GM12878 (cell line): ENCODE data around the gene FKBP15. TPM values are rescaled to one million over a fixed set of nuclear protein-coding genes. Genes with fewer than 3 reads are reported as not detected.

ENCODE experiments used
- ATAC-seq: fragments of 200-7000 bp; cut with Tn5 transposase; 3 replicates; pipeline ENCODE4 v1.9.1; 2020; ENCODE audit warnings: mild to moderate bottlenecking, moderate library complexity
- BruUV-seq: library from RNA; stranded (reverse); fragments of 400-500 nt; replicated peaks from 2 replicates; lab custom pipeline; 2021; lab: Mats Ljungman, UMichigan
- CTCF ChIA-PET: fragments of 300-600 bp; sonication (Branson Sonifier 250); formaldehyde crosslinking; extraction: SDS; loops from one replicate; lab custom pipeline; 2021; ENCODE audit warnings: inconsistent platforms; lab: Yijun Ruan, JAX
- POLR2A ChIA-PET: fragments of 350-600 bp; formaldehyde crosslinking; extraction: SDS; loops from one replicate; lab custom pipeline; 2021; ENCODE audit warnings: inconsistent platforms; lab: Charles Lee
- RAD21 ChIA-PET: fragments of 300-600 bp; sonication (Branson Sonifier 250); formaldehyde crosslinking; loops from one replicate; lab custom pipeline; 2023; ENCODE audit warnings: antibody characterized with exemption; ENCODE audit not compliant: unreplicated experiment; lab: Charles Lee
- SMC1A ChIA-PET: fragments of 300-600 bp; sonication (Branson Sonifier 250); formaldehyde crosslinking; loops from one replicate; lab custom pipeline; 2023; ENCODE audit not compliant: unreplicated experiment, uncharacterized antibody; lab: Charles Lee
- DNase-seq: peaks from one replicate; pipeline ENCODE4 v3.0.0-alpha.2; 2011; ENCODE audit warnings: low read depth, low spot score
- FAIRE-seq: peaks from 3 replicates; lab custom pipeline; 2011; peaks lifted over from hg19 to GRCh38; lab: Jason Lieb, UNC
- H2AFZ ChIP-seq: 2 replicates; pipeline ENCODE4 v1.6.0; 2011; ENCODE audit warnings: low read depth, low read length, control low read depth; ENCODE audit not compliant: control insufficient read depth
- H3K27ac ChIP-seq: 2 replicates; pipeline ENCODE4 v1.5.1; 2011; ENCODE audit warnings: control low read depth; ENCODE audit not compliant: control insufficient read depth, insufficient read depth
- H3K27me3 ChIP-seq, 2 experiments: replicated peaks in 1 of 2; 2 replicates each; pipeline versions ENCODE4 v1.6.0 to v1.6.1; 2011; ENCODE audit warnings: low read length in 1 of 2; ENCODE audit not compliant: control insufficient read depth in 2 of 2, insufficient read depth in 2 of 2
- H3K36me3 ChIP-seq, 2 experiments: 2 replicates each; pipeline ENCODE4 v1.5.1; 2011; ENCODE audit warnings: low read length in 1 of 2; ENCODE audit not compliant: control insufficient read depth in 2 of 2, insufficient read depth in 2 of 2
- H3K4me1 ChIP-seq: 2 replicates; pipeline ENCODE4 v1.6.1; 2011; ENCODE audit warnings: mild to moderate bottlenecking, low read length, moderate library complexity, mixed read lengths; ENCODE audit not compliant: control insufficient read depth, insufficient read depth
- H3K4me2 ChIP-seq: 2 replicates; pipeline ENCODE4 v1.6.0; 2011; ENCODE audit warnings: control low read depth; ENCODE audit not compliant: control insufficient read depth, insufficient read depth
- H3K4me3 ChIP-seq: fragments of 200-600 bp; sonication (generic); 2 replicates; pipeline ENCODE4 v1.5.1; 2016
- H3K79me2 ChIP-seq: 2 replicates; pipeline ENCODE4 v1.6.0; 2011; ENCODE audit warnings: low read length; ENCODE audit not compliant: control insufficient read depth, insufficient read depth
- H3K9ac ChIP-seq: 2 replicates; pipeline ENCODE4 v1.8.0; 2011; ENCODE audit warnings: low read length, control low read depth, mixed read lengths; ENCODE audit not compliant: control insufficient read depth, insufficient read depth
- H3K9me3 ChIP-seq: replicated peaks from 3 replicates; pipeline ENCODE4 v1.5.1; 2011; ENCODE audit warnings: mild to moderate bottlenecking, low read length; ENCODE audit not compliant: control insufficient read depth, insufficient read depth
- H4K20me1 ChIP-seq: 2 replicates; pipeline ENCODE4 v1.6.0; 2011; ENCODE audit not compliant: control insufficient read depth, insufficient read depth
- BRCA1 ChIP-seq: IDR thresholded peaks from 2 replicates; pipeline ENCODE4 v1.6.1; 2011; ENCODE audit warnings: low read depth, low read length, improper control_type of control experiment
- E2F4 ChIP-seq: IDR thresholded peaks from 2 replicates; pipeline ENCODE4 v1.6.1; 2012; ENCODE audit warnings: low read depth, low read length, improper control_type of control experiment
- EZH2 ChIP-seq: IDR thresholded peaks from 2 replicates; pipeline ENCODE4 v1.6.1; 2012; ENCODE audit warnings: low read depth, mild to moderate bottlenecking, control low read depth, inconsistent platforms, low read length, borderline replicate concordance; ENCODE audit not compliant: control insufficient read depth
- FOXM1 ChIP-seq: IDR thresholded peaks from 2 replicates; pipeline ENCODE4 v1.6.1; 2012; ENCODE audit warnings: low read depth, mild to moderate bottlenecking, inconsistent platforms, low read length, moderate library complexity
- IRF4 ChIP-seq: IDR thresholded peaks from 2 replicates; pipeline ENCODE4 v1.6.1; 2011; ENCODE audit warnings: low read depth, low read length
- KAT2A ChIP-seq: conservative IDR thresholded peaks from 2 replicates; pipeline ENCODE4 v1.6.1; 2011; ENCODE audit warnings: low read depth, low read length; ENCODE audit not compliant: control insufficient read depth
- MXI1 ChIP-seq: fragments of 150-350 bp; IDR thresholded peaks from 2 replicates; pipeline ENCODE4 v1.6.1; 2011; ENCODE audit warnings: low read depth, mild to moderate bottlenecking, inconsistent platforms, low read length, improper control_type of control experiment
- PBX3 ChIP-seq: IDR thresholded peaks from 2 replicates; pipeline ENCODE4 v1.6.1; 2011; ENCODE audit warnings: mild to moderate bottlenecking, low read depth, low read length, moderate library complexity; ENCODE audit not compliant: insufficient replicate concordance
- PKNOX1 ChIP-seq: fragments of 450-650 bp; IDR thresholded peaks from 2 replicates; pipeline ENCODE4 v1.6.1; 2016; ENCODE audit warnings: mild to moderate bottlenecking
- RAD51 ChIP-seq: fragments of 450-650 bp; IDR thresholded peaks from 2 replicates; pipeline ENCODE4 v1.6.1; 2016; ENCODE audit warnings: moderate library complexity, mild to moderate bottlenecking, inconsistent platforms
- TAF1 ChIP-seq: IDR thresholded peaks from 2 replicates; pipeline ENCODE4 v1.6.1; 2011; ENCODE audit warnings: mild to moderate bottlenecking, low read depth, low read length, borderline replicate concordance
- TARDBP ChIP-seq: IDR thresholded peaks from 2 replicates; pipeline ENCODE4 v1.6.1; 2016; ENCODE audit warnings: borderline replicate concordance
- USF2 ChIP-seq: IDR thresholded peaks from 2 replicates; pipeline ENCODE4 v1.6.1; 2011; ENCODE audit warnings: low read depth, low read length, improper control_type of control experiment, borderline replicate concordance
- WGBS: methylation state at CpG from one replicate; pipeline ENCODE4 v1.1.6; 2016; ENCODE audit warnings: low lambda C conversion rate; ENCODE audit not compliant: insufficient replicate concordance, insufficient coverage; ENCODE audit errors: missing lambda C conversion rate; 5-methylcytosine and 5-hydroxymethylcytosine counted together
- in situ Hi-C: fragments of 300-500 bp; cut with MboI; formaldehyde crosslinking; loops from 9 replicates; pipeline ENCODE4 v1.14.3; 2018; ENCODE audit warnings: mixed read lengths
- intact Hi-C: fragments of 100-400 bp; cut with micrococcal nuclease; formaldehyde crosslinking; loops from one replicate; pipeline ENCODE4 v1.14.2; 2022; ENCODE audit not compliant: unreplicated experiment
- polyA plus RNA-seq, 11 experiments: library from polyadenylated mRNA; depleted of rRNA in 4 of 11; unstranded in 6 of 11; stranded (reverse) in 5 of 11; fragments of >200 nt; fragmentation: Nextera tagmentation in 4 of 11; fragmentation: Illumina TruSeq in 1 of 11; extraction: Ambion mirVana in 4 of 11; extraction: Trizol in 1 of 11; gene quantifications; 1 replicate in 1 of 11; 2 replicates in 10 of 11; pipeline versions ENCODE4 v1.2.1 to v1.2.3, GENCODE V29; 2011 to 2016; ENCODE audit warnings: inconsistent platforms in 2 of 11, missing spikeins in 2 of 11, low read depth in 1 of 11
- total RNA-seq, 4 experiments: library from RNA; depleted of rRNA in 3 of 4; stranded (reverse); fragments of >200 nt in 3 of 4; fragmentation: Illumina TruSeq in 1 of 4; extraction: Trizol in 1 of 4; gene quantifications; 2 replicates each; pipeline versions ENCODE4 v1.2.1 to v1.2.3, GENCODE V29; 2013 to 2021

The FKBP15 gene
- total and polyA plus RNA-seq, 10 of the 15 experiments (the other 5 are each of a cell fraction or from before 2014, with no cell fraction given) = 5.0 to 53.4 (median 21.2) TPM

GRCh38 chr9:113269871-113270270 lies 48.8 kb upstream of the FKBP15 start:
- 77% methylated on average over 2 of the region's 2 CpGs for WGBS
- Histone ChIP-seq H3K4me1 (peaks cover 5% of the 10 kb centered on the region; the same call in 1 of the 2 replicates), H3K9me3 (no peaks in the 10 kb centered on the region), H3K4me2 (no peak overlapping the region), H3K27me3 (no peaks in the 10 kb centered on the region), H3K79me2 (peaks cover 13% of the 10 kb centered on the region), H2AFZ (no peak overlapping the region), H4K20me1 (no peaks in the 10 kb centered on the region), H3K9ac (no peak overlapping the region), H3K27ac (no peak overlapping the region), H3K36me3 (peaks cover 4 to 12% of the 10 kb centered on the region in 2 experiments), H3K4me3 (no peak overlapping the region)
- ATAC-seq = no peak
- RAD21 ChIA-PET = interaction anchor here (1.2 kb wide), 1 partner anchor 388 kb away, joined by 3 read pairs; no protein-coding TSS in a partner anchor
- BruUV-seq = no TSS peak
- DNase-seq = no peak
- FAIRE-seq = no peak
- TF ChIP-seq KAT2A (no peak), RAD51 (no peak), IRF4 (no peak), PKNOX1 (no peak), BRCA1 (no peak), TARDBP (no peak), EZH2 (no peak), E2F4 (no peak), PBX3 (no peak), FOXM1 (no peak), TAF1 (no peak), MXI1 (no peak), USF2 (no peak)
- SMC1A ChIA-PET = interaction anchor here (0.8 kb wide), 2 partner anchors 30 to 143 kb away, joined by 3 read pairs; no protein-coding TSS in a partner anchor
- intact Hi-C loops (loop anchor here (5.0 to 10.0 kb wide), 2 partner anchors 343 to 1115 kb away; partner anchors contain the start of gene AKNA), in situ Hi-C loops (loop anchor here (5.0 kb wide), 3 partner anchors 137 to 387 kb away; no protein-coding TSS in a partner anchor)
- POLR2A ChIA-PET = no interaction called here
- CTCF ChIA-PET = interaction anchor here (0.7 to 1.8 kb wide), 5 partner anchors 38 to 386 kb away, joined by 3 to 8 read pairs (median 4); no protein-coding TSS in a partner anchor
